Duodenal mucosa (tissue), 2 donors: ENCODE results near the gene PPFIA2.

Source experiments
- H3K27ac ChIP-seq: one replicate; pipeline ENCODE4 v1.7.0; 2013; ENCODE audit warnings: low read depth, low read length
- H3K27me3 ChIP-seq, 2 donors: one replicate each; pipeline ENCODE4 v1.7.0; 2013; ENCODE audit warnings: low read length in 2 of 2, control low read depth in 1 of 2; ENCODE audit not compliant: insufficient read depth in 2 of 2, control insufficient read depth in 1 of 2
- H3K36me3 ChIP-seq, 2 donors: one replicate each; pipeline ENCODE4 v1.7.0; 2013; ENCODE audit warnings: low read length in 2 of 2, control low read depth in 1 of 2; ENCODE audit not compliant: insufficient read depth in 2 of 2, control insufficient read depth in 1 of 2
- H3K4me1 ChIP-seq, 2 donors: one replicate each; pipeline ENCODE4 v1.7.0; 2013; ENCODE audit warnings: low read length in 2 of 2, control low read depth in 1 of 2; ENCODE audit not compliant: insufficient read depth in 2 of 2, control insufficient read depth in 1 of 2
- H3K4me3 ChIP-seq, 2 donors: one replicate each; pipeline ENCODE4 v1.7.0; 2013; ENCODE audit warnings: low read length in 2 of 2, low read depth in 1 of 2
- H3K9ac ChIP-seq, 2 donors: one replicate each; pipeline ENCODE4 v1.7.0; 2013; ENCODE audit warnings: low read length in 2 of 2, low read depth in 1 of 2
- H3K9me3 ChIP-seq, 2 donors: one replicate each; pipeline ENCODE4 v1.7.0; 2013; ENCODE audit warnings: low read length in 2 of 2, control low read depth in 1 of 2; ENCODE audit not compliant: control insufficient read depth in 1 of 2

Gene PPFIA2

DNA sequence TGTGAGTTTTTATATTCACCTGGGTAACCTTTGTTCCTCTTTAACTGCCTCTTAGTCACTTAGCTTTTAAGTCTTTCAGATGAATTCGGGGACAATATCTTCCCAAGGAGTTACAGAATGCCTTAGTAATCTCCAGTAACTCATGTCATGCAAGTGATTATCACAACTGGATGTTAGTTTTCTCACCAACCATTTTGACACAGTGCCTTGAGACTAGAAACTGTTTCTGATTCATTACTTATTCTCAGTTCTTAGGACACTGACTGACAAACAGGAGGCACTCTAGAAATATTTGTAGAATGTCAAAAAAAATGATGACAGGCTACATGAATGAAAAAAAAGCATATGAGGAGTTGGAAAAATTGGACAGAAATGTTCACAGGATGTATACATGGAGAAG lies 346.2 kb downstream of the PPFIA2 start:
- no peaks in the 10 kb centered on the region for H3K36me3 ChIP-seq
- no peak overlapping the region for H3K27ac ChIP-seq
- no peak overlapping the region for H3K9ac ChIP-seq
- no peaks in the 10 kb centered on the region for H3K4me1 ChIP-seq
- H3K9me3 ChIP-seq, result no peaks in the 10 kb centered on the region
- no peaks in the 10 kb centered on the region for H3K27me3 ChIP-seq
- no peak overlapping the region for H3K4me3 ChIP-seq

DNA sequence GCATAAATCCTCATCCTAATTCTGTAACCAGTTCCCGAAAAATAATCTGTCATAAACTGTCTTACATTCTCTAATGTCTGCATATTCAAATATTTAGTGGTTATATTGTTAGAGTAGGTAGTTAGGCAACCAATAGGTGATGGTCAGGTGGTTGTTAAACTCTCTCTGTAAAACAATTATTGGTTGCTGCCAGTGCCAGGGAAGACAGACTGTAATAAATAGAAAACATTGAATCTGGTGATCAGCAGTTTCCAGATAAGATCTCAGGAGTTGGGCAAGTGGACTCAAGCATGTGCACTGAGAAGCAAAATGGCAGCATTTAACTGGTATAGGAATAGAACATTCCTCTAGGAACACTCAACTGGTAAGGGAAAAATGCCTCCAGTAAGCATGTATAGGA lies 355.8 kb downstream of the PPFIA2 start:
- no peak overlapping the region for H3K4me3 ChIP-seq
- no peak overlapping the region for H3K9ac ChIP-seq
- no peaks in the 10 kb centered on the region for H3K36me3 ChIP-seq
- H3K27me3 ChIP-seq, result no peaks in the 10 kb centered on the region
- H3K27ac ChIP-seq, result no peak overlapping the region
- no peaks in the 10 kb centered on the region for H3K4me1 ChIP-seq
- H3K9me3 ChIP-seq, result no peaks in the 10 kb centered on the region

DNA sequence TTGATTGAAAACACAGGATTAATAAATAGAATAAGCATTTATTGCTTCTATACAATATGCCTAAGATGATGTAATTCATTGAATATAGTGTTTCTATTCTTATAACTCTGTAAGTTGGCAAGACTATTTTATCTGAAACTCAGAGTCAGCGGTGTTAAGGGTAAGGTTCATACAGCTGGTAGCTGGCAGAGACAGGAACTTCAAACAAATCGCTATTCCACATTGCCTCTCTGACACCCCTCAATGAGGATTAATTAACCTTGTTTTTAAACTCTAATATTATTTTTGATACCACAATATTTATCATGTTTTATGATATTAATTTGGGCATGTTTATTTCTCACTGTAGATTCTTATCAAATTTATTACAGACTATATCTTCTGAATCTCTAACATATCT lies 357.9 kb downstream of the PPFIA2 start:
- H3K4me3 ChIP-seq, result no peak overlapping the region
- no peaks in the 10 kb centered on the region for H3K9me3 ChIP-seq

DNA sequence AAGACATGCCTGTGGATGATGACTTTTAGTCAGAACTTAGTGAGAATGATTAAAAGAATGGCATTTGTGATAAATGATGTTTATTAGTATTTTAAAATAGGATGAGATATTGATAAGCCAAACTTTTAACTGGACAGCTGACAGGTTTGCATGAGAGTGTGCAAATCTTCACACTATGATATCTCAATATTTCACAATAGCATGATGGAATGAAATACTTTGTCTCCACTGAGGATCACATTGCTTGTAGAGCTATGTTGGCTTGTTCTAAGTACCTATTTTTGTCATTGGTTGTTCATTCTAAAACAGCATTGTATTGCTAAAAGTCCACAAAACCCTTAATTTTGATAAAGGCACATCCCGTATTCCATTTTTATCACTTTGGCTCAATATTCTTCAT lies 359.1 kb downstream of the PPFIA2 start:
- H3K4me1 ChIP-seq, result no peaks in the 10 kb centered on the region
- no peaks in the 10 kb centered on the region for H3K36me3 ChIP-seq
- H3K9me3 ChIP-seq, result no peaks in the 10 kb centered on the region
- no peak overlapping the region for H3K4me3 ChIP-seq
- H3K27ac ChIP-seq, result no peak overlapping the region
- H3K9ac ChIP-seq, result no peak overlapping the region
- no peaks in the 10 kb centered on the region for H3K27me3 ChIP-seq

More for the DNA sequence above, 357.9 kb downstream of the PPFIA2 start:
- H3K36me3 ChIP-seq, result no peaks in the 10 kb centered on the region
- H3K27ac ChIP-seq, result no peak overlapping the region
- H3K27me3 ChIP-seq, result no peaks in the 10 kb centered on the region
- H3K4me1 ChIP-seq, result no peaks in the 10 kb centered on the region
- H3K9ac ChIP-seq, result no peak overlapping the region

DNA sequence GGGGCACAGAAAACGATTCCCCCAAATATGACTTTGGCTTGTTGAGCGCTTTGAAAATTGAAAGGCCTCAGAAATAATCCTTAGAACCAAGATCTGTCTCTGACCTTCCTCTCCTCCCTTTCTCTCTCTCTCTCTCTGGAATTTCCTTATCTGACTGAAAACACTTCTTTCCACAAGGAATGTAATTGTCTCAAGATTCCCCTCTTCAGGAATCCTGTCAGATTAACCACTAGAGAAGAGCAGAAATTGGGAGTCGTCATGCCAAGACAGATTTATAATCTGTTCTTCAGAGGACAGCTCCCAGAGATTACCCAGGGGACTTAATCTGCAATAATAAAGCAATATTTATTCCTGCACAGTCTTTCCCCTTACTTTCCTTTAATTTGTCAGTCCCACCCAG lies 363.7 kb downstream of the PPFIA2 start:
- H3K4me1 ChIP-seq, result no peaks in the 10 kb centered on the region
- no peak overlapping the region for H3K4me3 ChIP-seq

DNA sequence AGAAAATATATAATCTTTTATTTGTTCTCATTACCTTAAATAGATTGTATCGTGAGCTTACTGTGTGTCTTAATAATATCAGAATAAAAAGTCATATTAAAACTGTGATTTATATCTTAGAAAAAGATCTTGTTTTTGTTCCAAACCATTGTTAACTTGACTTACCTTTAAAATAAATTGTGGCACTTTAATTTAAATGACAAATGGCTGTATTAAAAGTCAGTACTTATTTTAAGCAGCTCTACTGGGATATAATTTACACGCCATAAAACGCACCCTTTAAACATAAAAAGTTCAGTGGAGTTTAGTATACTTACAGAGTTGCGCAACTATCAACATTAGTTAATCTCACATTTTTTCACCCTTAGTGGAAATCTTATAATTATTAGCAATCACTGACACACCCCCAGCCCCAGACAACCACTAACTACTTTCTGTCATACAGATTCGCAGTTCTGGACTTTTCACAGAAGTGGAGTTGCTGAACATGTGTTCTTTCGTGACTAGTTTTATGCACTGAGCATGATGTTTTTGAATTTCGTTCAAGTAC lies 369.5 kb downstream of the PPFIA2 start:
- no peak overlapping the region for H3K4me3 ChIP-seq
- H3K9ac ChIP-seq, result no peak overlapping the region
- no peak overlapping the region for H3K27ac ChIP-seq
- no peaks in the 10 kb centered on the region for H3K9me3 ChIP-seq
- no peaks in the 10 kb centered on the region for H3K4me1 ChIP-seq
- H3K36me3 ChIP-seq, result no peaks in the 10 kb centered on the region
- no peaks in the 10 kb centered on the region for H3K27me3 ChIP-seq

More for the DNA sequence above, 363.7 kb downstream of the PPFIA2 start:
- Histone ChIP-seq H3K36me3 (no peaks in the 10 kb centered on the region), H3K9me3 (no peaks in the 10 kb centered on the region), H3K27me3 (no peaks in the 10 kb centered on the region), H3K9ac (no peak overlapping the region), H3K27ac (no peak overlapping the region)

DNA sequence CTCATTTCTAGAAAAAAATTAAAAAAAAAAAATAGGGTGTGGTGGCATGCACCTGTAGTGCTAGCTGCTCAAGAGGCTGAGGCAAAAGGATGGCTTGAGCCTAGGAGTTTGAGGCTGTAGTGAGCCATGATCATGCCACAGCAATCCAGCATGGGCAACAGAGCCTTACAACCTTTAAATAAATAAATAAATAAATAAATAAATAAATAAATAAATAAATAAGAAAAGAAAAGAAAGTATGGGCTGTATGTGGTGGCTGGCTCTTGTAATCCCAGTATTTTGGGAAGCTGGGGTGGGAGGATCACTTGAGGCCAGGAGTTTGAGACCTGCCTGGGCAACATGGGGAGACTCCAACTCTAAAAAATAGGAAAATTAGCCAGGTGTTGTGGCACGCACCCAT lies 373.0 kb downstream of the PPFIA2 start:
- Histone ChIP-seq H3K9me3 (no peaks in the 10 kb centered on the region), H3K4me1 (no peaks in the 10 kb centered on the region), H3K27ac (no peak overlapping the region), H3K27me3 (no peaks in the 10 kb centered on the region), H3K4me3 (no peak overlapping the region), H3K9ac (no peak overlapping the region), H3K36me3 (no peaks in the 10 kb centered on the region)

DNA sequence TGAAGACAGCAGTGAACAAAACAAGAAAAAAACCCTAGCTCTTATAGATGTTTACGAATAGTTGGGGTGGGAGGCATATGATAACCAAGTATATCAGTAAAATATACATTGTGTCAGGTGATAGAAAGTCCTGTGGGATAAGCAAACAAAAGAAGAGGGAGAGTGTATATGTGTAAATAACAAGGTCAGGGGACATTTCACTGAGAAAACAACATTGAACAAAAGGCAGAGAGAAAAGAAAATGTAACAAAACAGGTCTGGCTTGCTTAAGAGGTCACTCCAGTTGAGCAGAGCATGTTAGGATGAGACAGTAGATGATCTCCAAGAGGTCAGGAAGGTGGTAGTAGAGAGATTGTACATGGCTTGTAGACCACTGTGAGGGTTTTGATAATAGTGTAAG lies 377.2 kb downstream of the PPFIA2 start:
- Histone ChIP-seq H3K27me3 (no peaks in the 10 kb centered on the region), H3K4me3 (no peak overlapping the region), H3K9ac (no peak overlapping the region), H3K27ac (no peak overlapping the region), H3K9me3 (no peaks in the 10 kb centered on the region), H3K4me1 (no peaks in the 10 kb centered on the region), H3K36me3 (no peaks in the 10 kb centered on the region)

DNA sequence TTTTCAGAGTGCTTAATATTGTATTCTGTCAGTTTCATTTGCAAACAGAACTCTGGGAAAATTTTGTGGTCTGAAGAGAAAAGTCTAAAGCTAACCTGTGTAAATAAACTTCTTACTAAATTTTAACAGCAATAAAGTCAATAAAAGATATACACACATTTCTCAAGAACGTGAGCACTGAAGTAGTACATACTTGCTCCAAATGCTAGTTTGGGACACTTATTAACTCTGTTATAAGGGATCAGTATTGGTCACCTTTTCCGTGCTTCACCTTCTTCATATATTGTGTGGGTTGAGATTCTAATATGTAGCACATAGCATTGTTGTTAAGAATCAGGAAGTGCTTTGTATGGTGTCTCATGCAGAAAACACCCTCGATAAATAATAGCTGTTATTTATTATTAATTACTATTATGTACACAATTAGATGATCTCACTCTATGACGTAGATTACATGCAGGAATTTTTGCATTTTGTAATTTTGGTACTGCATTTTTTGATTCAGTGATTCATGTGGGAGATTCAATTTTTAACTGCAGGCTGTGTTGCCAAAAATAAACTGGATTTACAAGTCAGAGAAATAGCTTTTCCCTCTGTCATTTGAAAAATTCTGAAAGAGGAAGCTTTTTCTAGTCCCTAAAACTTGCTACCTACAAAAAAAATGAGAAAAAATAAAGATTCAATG lies 380.4 kb downstream of the PPFIA2 start:
- no peak overlapping the region for H3K27ac ChIP-seq
- H3K27me3 ChIP-seq, result no peaks in the 10 kb centered on the region
- H3K4me1 ChIP-seq, result no peaks in the 10 kb centered on the region
- no peak overlapping the region for H3K4me3 ChIP-seq
- no peaks in the 10 kb centered on the region for H3K9me3 ChIP-seq
- no peaks in the 10 kb centered on the region for H3K36me3 ChIP-seq
- H3K9ac ChIP-seq, result no peak overlapping the region

DNA sequence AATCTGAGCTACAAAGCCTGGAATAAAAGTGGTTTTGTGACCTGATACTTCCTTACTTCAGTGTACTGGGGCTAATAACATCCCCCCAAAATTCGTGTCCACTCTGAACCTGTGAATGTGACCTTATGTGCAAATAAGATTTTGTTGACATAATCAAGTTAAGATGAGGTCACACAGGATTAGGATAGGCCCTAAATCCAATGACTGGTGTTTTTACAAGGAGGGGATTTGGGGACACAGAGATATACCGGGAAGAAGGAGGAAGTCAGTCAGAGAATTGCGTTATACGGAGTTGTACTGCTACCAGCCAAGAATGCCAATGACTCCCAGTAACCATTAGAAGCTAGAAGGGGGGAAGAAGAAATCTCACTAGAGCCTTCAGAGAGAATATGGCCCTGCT lies 381.4 kb downstream of the PPFIA2 start:
- Histone ChIP-seq H3K36me3 (no peaks in the 10 kb centered on the region), H3K9me3 (no peaks in the 10 kb centered on the region), H3K4me1 (no peaks in the 10 kb centered on the region), H3K4me3 (no peak overlapping the region), H3K27me3 (no peaks in the 10 kb centered on the region), H3K27ac (no peak overlapping the region), H3K9ac (no peak overlapping the region)
